ENCODE data around the gene PIH1D2.
A peak's percentile ranks its signal among the peaks of the same experiment; 100 is the strongest.

PIH1D2 gene

GRCh38 chr11:112025707-112026106 is 48.1 kb downstream of the PIH1D2 start:
- Histone ChIP-seq H2BK5ac (ENCODE audit: low read depth, low read length, poor library complexity, severe bottlenecking) (no peak overlapping the region), H2AK5ac (ENCODE audit: low read length, severe bottlenecking) (no peak overlapping the region), H2BK12ac (ENCODE audit: low read length in 2 of 2) (peak overlapping the region; percentile 23 to 64), H3K23ac (ENCODE audit: low read length in 2 of 2) (peak overlapping the region in 1 of 2 experiments; percentile 97), H4K8ac (ENCODE audit: low read length) (peak overlapping the region; percentile 85), H3K4ac (ENCODE audit: low read depth in 1 of 2, low read length in 2 of 2) (peak overlapping the region; percentile 96 to 97), H3K9ac (ENCODE audit: low read length) (peak overlapping the region; percentile 92), H2AFZ (ENCODE audit: low read depth, low read length) (peak overlapping the region; percentile 97), H3K36me3 (ENCODE audit: control insufficient read depth in 1 of 2, insufficient read depth in 2 of 2, low read depth in 1 of 2, low read length in 2 of 2) (peaks cover 15 to 42% of the 10 kb centered on the region in 2 experiments), H3K27me3 (ENCODE audit: control insufficient read depth in 1 of 2, insufficient read depth in 1 of 2, low read length in 2 of 2) (no peaks in the 10 kb centered on the region), H3K14ac (ENCODE audit: low read length in 2 of 2) (peak overlapping the region in 1 of 2 experiments; percentile 94), H3K79me1 (replicated peaks; ENCODE audit: low read length, poor library complexity, severe bottlenecking) (peaks cover 21% of the 10 kb centered on the region), H3K4me2 (ENCODE audit: low read length, poor library complexity, severe bottlenecking) (peak overlapping the region; percentile 70), H3K27ac (ENCODE audit: low read length, poor library complexity, severe bottlenecking) (peak overlapping the region; percentile 40), H2BK15ac (ENCODE audit: low read depth, poor library complexity, severe bottlenecking) (peak overlapping the region; percentile 44), H3K4me1 (ENCODE audit: control insufficient read depth, insufficient read depth, low read depth, low read length) (peaks cover 2% of the 10 kb centered on the region), H2BK120ac (ENCODE audit: low read depth, low read length) (peak overlapping the region; percentile 81), H3K18ac (ENCODE audit: low read depth in 1 of 2, low read length in 2 of 2) (peak overlapping the region; percentile 40 to 97), H3K9me3 (ENCODE audit: control insufficient read depth, low read length) (no peaks in the 10 kb centered on the region), H4K91ac (ENCODE audit: low read length) (peak overlapping the region; percentile 86), H3K4me3 (ENCODE audit: insufficient read depth in 1 of 2, low read depth in 1 of 2, low read length in 2 of 2) (peak overlapping the region; percentile 97 to 98)
- DNase-seq = peak; percentile 62
- under 1% methylated on average over 8 of the region's 8 CpGs for WGBS

- Histone ChIP-seq H3K27me3 (ENCODE audit: control insufficient read depth in 1 of 2, insufficient read depth in 1 of 2, low read length in 2 of 2) (no peaks in the 10 kb centered on the region), H2BK5ac (ENCODE audit: low read depth, low read length, poor library complexity, severe bottlenecking) (no peak within 1 kb of the TSS), H2BK15ac (ENCODE audit: low read depth, poor library complexity, severe bottlenecking) (peak within 1 kb of the TSS; percentile 44), H2AFZ (ENCODE audit: low read depth, low read length) (peak within 1 kb of the TSS; percentile 97), H4K8ac (ENCODE audit: low read length) (peak within 1 kb of the TSS; percentile 85), H3K4me3 (ENCODE audit: insufficient read depth in 1 of 2, low read depth in 1 of 2, low read length in 2 of 2) (peak within 1 kb of the TSS; percentile 97 to 98), H3K9me3 (ENCODE audit: control insufficient read depth, low read length) (no peaks in the 10 kb centered on the region), H3K4me2 (ENCODE audit: low read length, poor library complexity, severe bottlenecking) (peak within 1 kb of the TSS; percentile 70), H3K4ac (ENCODE audit: low read depth in 1 of 2, low read length in 2 of 2) (peak within 1 kb of the TSS; percentile 96 to 97), H3K18ac (ENCODE audit: low read depth in 1 of 2, low read length in 2 of 2) (peak within 1 kb of the TSS; percentile 40 to 97), H3K36me3 (ENCODE audit: control insufficient read depth in 1 of 2, insufficient read depth in 2 of 2, low read depth in 1 of 2, low read length in 2 of 2) (peaks cover 12 to 42% of the 10 kb centered on the region in 2 experiments), H3K79me1 (replicated peaks; ENCODE audit: low read length, poor library complexity, severe bottlenecking) (peaks cover 18% of the 10 kb centered on the region), H2AK5ac (ENCODE audit: low read length, severe bottlenecking) (no peak within 1 kb of the TSS), H4K91ac (ENCODE audit: low read length) (peak within 1 kb of the TSS; percentile 86), H3K4me1 (ENCODE audit: control insufficient read depth, insufficient read depth, low read depth, low read length) (peaks cover 2% of the 10 kb centered on the region), H2BK12ac (ENCODE audit: low read length in 2 of 2) (peak within 1 kb of the TSS; percentile 23 to 64), H3K9ac (ENCODE audit: low read length) (peak within 1 kb of the TSS; percentile 92), H3K14ac (ENCODE audit: low read length in 2 of 2) (peak within 1 kb of the TSS in 1 of 2 experiments; percentile 94), H3K27ac (ENCODE audit: low read length, poor library complexity, severe bottlenecking) (peak within 1 kb of the TSS; percentile 61), H3K23ac (ENCODE audit: low read length in 2 of 2) (peak within 1 kb of the TSS in 1 of 2 experiments; percentile 97), H2BK120ac (ENCODE audit: low read depth, low read length) (peak within 1 kb of the TSS; percentile 81)
- peak; percentile 87 for DNase-seq
- WGBS = under 1% methylated on average over 71 of the region's 71 CpGs
These were observed 48.8 kb downstream of the PIH1D2 start, which contains the start of gene DLAT for GRCh38 chr11:112024773-112025678. TSS of gene DLAT (plus strand) at chr11:112025408. CDS start at chr11:112025473, 65 bp downstream.

- H4K8ac ChIP-seq (ENCODE audit: low read length) = no peak overlapping the region
- no peak overlapping the region for H2AK5ac ChIP-seq (ENCODE audit: low read length, severe bottlenecking)
- no peak overlapping the region for H2BK12ac ChIP-seq (ENCODE audit: low read length in 2 of 2)
- peak overlapping the region; percentile 92 for H3K9ac ChIP-seq (ENCODE audit: low read length)
- H3K27ac ChIP-seq (ENCODE audit: low read length, poor library complexity, severe bottlenecking) = peak overlapping the region; percentile 61
- H3K23ac ChIP-seq (ENCODE audit: low read length in 2 of 2) = no peak overlapping the region
- no peak overlapping the region for H2BK120ac ChIP-seq (ENCODE audit: low read depth, low read length)
- no peaks in the 10 kb centered on the region for H3K9me3 ChIP-seq (ENCODE audit: control insufficient read depth, low read length)
- H3K14ac ChIP-seq (ENCODE audit: low read length in 2 of 2) = peak overlapping the region in 1 of 2 experiments; percentile 87
- peaks cover 13% of the 10 kb centered on the region for H3K79me1 ChIP-seq (replicated peaks; ENCODE audit: low read length, poor library complexity, severe bottlenecking)
- H4K91ac ChIP-seq (ENCODE audit: low read length) = no peak overlapping the region
- H3K4me2 ChIP-seq (ENCODE audit: low read length, poor library complexity, severe bottlenecking) = peak overlapping the region; percentile 70
- no peak overlapping the region for H2BK5ac ChIP-seq (ENCODE audit: low read depth, low read length, poor library complexity, severe bottlenecking)
- DNase-seq = no peak
- peak overlapping the region in 1 of 2 experiments; percentile 97 for H3K18ac ChIP-seq (ENCODE audit: low read depth in 1 of 2, low read length in 2 of 2)
- 22% methylated on average over 8 of the region's 10 CpGs for WGBS
- no peak overlapping the region for H2BK15ac ChIP-seq (ENCODE audit: low read depth, poor library complexity, severe bottlenecking)
- peaks cover 7 to 42% of the 10 kb centered on the region in 2 experiments for H3K36me3 ChIP-seq (ENCODE audit: control insufficient read depth in 1 of 2, insufficient read depth in 2 of 2, low read depth in 1 of 2, low read length in 2 of 2)
- peak overlapping the region; percentile 97 to 98 for H3K4me3 ChIP-seq (ENCODE audit: insufficient read depth in 1 of 2, low read depth in 1 of 2, low read length in 2 of 2)
- H2AFZ ChIP-seq (ENCODE audit: low read depth, low read length) = peak overlapping the region; percentile 97
- H3K4ac ChIP-seq (ENCODE audit: low read depth in 1 of 2, low read length in 2 of 2) = peak overlapping the region in 1 of 2 experiments; percentile 89
- no peaks in the 10 kb centered on the region for H3K27me3 ChIP-seq (ENCODE audit: control insufficient read depth in 1 of 2, insufficient read depth in 1 of 2, low read length in 2 of 2)
- H3K4me1 ChIP-seq (ENCODE audit: control insufficient read depth, insufficient read depth, low read depth, low read length) = peaks cover 2% of the 10 kb centered on the region
These were observed 49.5 kb downstream of the PIH1D2 start for GRCh38 chr11:112024178-112024772.

GRCh38 chr11:112023104-112023503 is 50.7 kb downstream of the PIH1D2 start:
- 92% methylated on average over 3 of the region's 3 CpGs for WGBS
- H3K9ac ChIP-seq (ENCODE audit: low read length) = no peak overlapping the region
- H2BK5ac ChIP-seq (ENCODE audit: low read depth, low read length, poor library complexity, severe bottlenecking) = no peak overlapping the region
- no peak overlapping the region for H3K4me2 ChIP-seq (ENCODE audit: low read length, poor library complexity, severe bottlenecking)
- no peak overlapping the region for H3K4ac ChIP-seq (ENCODE audit: low read depth in 1 of 2, low read length in 2 of 2)
- peaks cover 8% of the 10 kb centered on the region for H3K79me1 ChIP-seq (replicated peaks; ENCODE audit: low read length, poor library complexity, severe bottlenecking)
- no peak for DNase-seq
- no peak overlapping the region for H3K18ac ChIP-seq (ENCODE audit: low read depth in 1 of 2, low read length in 2 of 2)
- no peak overlapping the region for H3K4me3 ChIP-seq (ENCODE audit: insufficient read depth in 1 of 2, low read depth in 1 of 2, low read length in 2 of 2)
- no peak overlapping the region for H3K14ac ChIP-seq (ENCODE audit: low read length in 2 of 2)
- H3K9me3 ChIP-seq (ENCODE audit: control insufficient read depth, low read length) = no peaks in the 10 kb centered on the region
- H4K8ac ChIP-seq (ENCODE audit: low read length) = no peak overlapping the region
- H3K27me3 ChIP-seq (ENCODE audit: control insufficient read depth in 1 of 2, insufficient read depth in 1 of 2, low read length in 2 of 2) = no peaks in the 10 kb centered on the region
- H2AFZ ChIP-seq (ENCODE audit: low read depth, low read length) = no peak overlapping the region
- no peak overlapping the region for H2BK12ac ChIP-seq (ENCODE audit: low read length in 2 of 2)
- no peak overlapping the region for H4K91ac ChIP-seq (ENCODE audit: low read length)
- H2BK15ac ChIP-seq (ENCODE audit: low read depth, poor library complexity, severe bottlenecking) = no peak overlapping the region
- H3K36me3 ChIP-seq (ENCODE audit: control insufficient read depth in 1 of 2, insufficient read depth in 2 of 2, low read depth in 1 of 2, low read length in 2 of 2) = peaks cover 6 to 42% of the 10 kb centered on the region in 2 experiments
- H2AK5ac ChIP-seq (ENCODE audit: low read length, severe bottlenecking) = no peak overlapping the region
- no peak overlapping the region for H3K27ac ChIP-seq (ENCODE audit: low read length, poor library complexity, severe bottlenecking)
- no peak overlapping the region for H3K23ac ChIP-seq (ENCODE audit: low read length in 2 of 2)
- no peak overlapping the region for H2BK120ac ChIP-seq (ENCODE audit: low read depth, low read length)
- peaks cover 2% of the 10 kb centered on the region for H3K4me1 ChIP-seq (ENCODE audit: control insufficient read depth, insufficient read depth, low read depth, low read length)
